T-helper 9 cell (primary cell): ENCODE data around the gene ATR.
"Not testable (repeated sequence)": the region's sequence is repeated elsewhere in the genome, so short reads cannot be mapped to it uniquely, and the experiment has no call there.

Experiments
- DNase-seq: peaks from one replicate; pipeline ENCODE4 v3.0.0-alpha.2; 2020
- total RNA-seq, 2 donors: gene quantifications; one replicate each; lab custom pipeline; 2026; lab: John Stamatoyannopoulos, UW

Gene ATR
- total RNA-seq: 111 to 143 reads per million in 2 donors

- DNase-seq: peak; percentile 89
Observed at GRCh38 chr3:142578329-142579223, at the start of gene ATR. ATR (minus strand) TSS chr3:142578733; CDS start chr3:142578704, 29 bp downstream.

- DNase-seq: no peak
Observed at GRCh38 chr3:142626971-142627370, 48.4 kb upstream of the ATR start.

- no peak for DNase-seq
Observed at GRCh38 chr3:142625153-142625440, 46.6 kb upstream of the ATR start.

- DNase-seq: no peak
Observed at GRCh38 chr3:142624341-142625152, 46.0 kb upstream of the ATR start.

GRCh38 chr3:142623194-142623593, 44.7 kb upstream of the ATR start:
- DNase-seq: no peak

- DNase-seq: no peak
Observed at GRCh38 chr3:142622405-142622804, 43.9 kb upstream of the ATR start.

- DNase-seq: no peak
Observed at GRCh38 chr3:142618917-142619461, 40.5 kb upstream of the ATR start.

GRCh38 chr3:142615171-142615570, 36.6 kb upstream of the ATR start:
- no peak for DNase-seq

- DNase-seq: no peak
Observed at GRCh38 chr3:142614059-142614626, 35.6 kb upstream of the ATR start.

- no peak for DNase-seq
Observed at GRCh38 chr3:142613491-142613890, 35.0 kb upstream of the ATR start.

GRCh38 chr3:142611206-142611605, 32.7 kb upstream of the ATR start:
- DNase-seq: no peak

- DNase-seq: no peak
Observed at GRCh38 chr3:142609136-142609535, 30.6 kb upstream of the ATR start.

GRCh38 chr3:142608631-142609030, 30.1 kb upstream of the ATR start:
- DNase-seq: no peak

GRCh38 chr3:142604940-142605339, 26.4 kb upstream of the ATR start:
- no peak for DNase-seq

- not testable (repeated sequence) for DNase-seq
Observed at GRCh38 chr3:142603386-142603705, 24.8 kb upstream of the ATR start.

- no peak for DNase-seq
Observed at GRCh38 chr3:142602619-142603385, 24.3 kb upstream of the ATR start.

- DNase-seq: no peak
Observed at GRCh38 chr3:142601713-142602112, 23.2 kb upstream of the ATR start.

- no peak for DNase-seq
Observed at GRCh38 chr3:142597906-142598305, 19.4 kb upstream of the ATR start.

GRCh38 chr3:142596726-142597088, 18.2 kb upstream of the ATR start:
- DNase-seq: no peak

GRCh38 chr3:142595951-142596725, 17.6 kb upstream of the ATR start, which contains the start of gene PLS1:
PLS1 (plus strand) TSS chr3:142596393; CDS start chr3:142664238, 67,845 bp downstream.
- DNase-seq: peak; percentile 79

GRCh38 chr3:142595581-142595950, 17.0 kb upstream of the ATR start:
- no peak for DNase-seq

GRCh38 chr3:142595141-142595540, 16.6 kb upstream of the ATR start:
- DNase-seq: no peak
